Heart left ventricle (tissue), 16 donors: ENCODE results near the gene HDLBP. TPM values are rescaled to one million over a fixed set of nuclear protein-coding genes. Genes with fewer than 3 reads are reported as not detected.

ENCODE experiments used
- ATAC-seq, 4 donors: fragments of 200-7000 bp; cut with Tn5 transposase; one replicate each; pipeline ENCODE4 v1.9.1; 2020 to 2022; ENCODE audit warnings: moderate library complexity in 4 of 4, mild to moderate bottlenecking in 3 of 4, moderate number of reproducible peaks in 1 of 4
- DNase-seq, 5 donors: peaks; one replicate each; pipeline ENCODE4 v3.0.0-alpha.2; 2020
- H3K27ac ChIP-seq, 12 donors: fragments of 200-600 bp; sonication (generic) in 4 of 12; one replicate each; pipeline versions ENCODE4 v1.5.0 to v1.8.0; 2016 to 2022; ENCODE audit warnings: mild to moderate bottlenecking in 2 of 12
- H3K27me3 ChIP-seq, 9 donors: fragments of 200-600 bp; sonication (generic) in 2 of 9; one replicate each; pipeline versions ENCODE4 v1.5.1 to v1.8.0; 2016 to 2022; ENCODE audit warnings: mild to moderate bottlenecking in 3 of 9
- H3K36me3 ChIP-seq, 9 donors: fragments of 200-600 bp; sonication (generic) in 2 of 9; one replicate each; pipeline versions ENCODE4 v1.5.0 to v1.8.0; 2018 to 2022; ENCODE audit warnings: mild to moderate bottlenecking in 2 of 9
- H3K4me1 ChIP-seq, 12 donors: fragments of 200-600 bp; sonication (generic) in 4 of 12; one replicate each; pipeline versions ENCODE4 v1.5.0 to v1.8.0; 2016 to 2022; ENCODE audit warnings: mild to moderate bottlenecking in 3 of 12
- H3K4me3 ChIP-seq, 12 donors: fragments of 200-600 bp; sonication (generic) in 4 of 12; one replicate each; pipeline versions ENCODE4 v1.5.0 to v1.8.0; 2017 to 2022; ENCODE audit warnings: mild to moderate bottlenecking in 9 of 12, moderate library complexity in 4 of 12
- H3K9me3 ChIP-seq, 12 donors: fragments of 200-600 bp; sonication (generic) in 4 of 12; one replicate each; pipeline versions ENCODE4 v1.5.0 to v1.8.0; 2016 to 2022; ENCODE audit warnings: mild to moderate bottlenecking in 1 of 12
- CTCF ChIP-seq, 12 donors: fragments of 200-600 bp; sonication (generic) in 4 of 12; IDR thresholded peaks; one replicate each; pipeline versions ENCODE4 v1.5.0 to v1.8.0; 2018 to 2022; ENCODE audit warnings: antibody characterized with exemption in 12 of 12, mild to moderate bottlenecking in 5 of 12
- POLR2A ChIP-seq, 2 donors: fragments of 450-650 bp; IDR thresholded peaks; one replicate each; pipeline ENCODE4 v1.6.1; 2017; ENCODE audit warnings: antibody characterized with exemption in 2 of 2, mild to moderate bottlenecking in 2 of 2, moderate library complexity in 2 of 2
- WGBS, 4 donors: extraction: QIAGEN DNeasy Blood & Tissue Kit in 2 of 4; methylation state at CpG; one replicate each; pipeline versions ENCODE4 v1.1.5 to v1.1.7; 2013 to 2018; 5-methylcytosine and 5-hydroxymethylcytosine counted together
- intact Hi-C, 10 donors: fragments of 100-400 bp; cut with DNase I; formaldehyde crosslinking; loops; one replicate each; pipeline versions ENCODE4 v1.11.1 to v1.14.2; 2022
- polyA plus RNA-seq, 2 donors: library from polyadenylated mRNA; stranded (reverse); fragments of 200-250 nt; gene quantifications; one replicate each; pipeline ENCODE4 v1.2.3, GENCODE V29; 2013
- total RNA-seq, 9 donors: library from RNA; depleted of rRNA in 2 of 9; stranded (reverse); fragments of >200 nt in 2 of 9; fragmentation: NEBNext Ultra II Directional in 3 of 9; extraction: Animal tissue kit (Norgen Biotek cat#: 25700) in 3 of 9; gene quantifications; one replicate each; pipeline versions ENCODE4 v1.1.0 to v1.2.4, GENCODE V29; 2016 to 2023
- donor health status: ischemic (EF 13 %, LVEDD 7.1; RV severe dilation, severe dysfunction).
- donor health status: healthy with polysubstance abuse.
- donor health status: DM: no; HTN: yes; CAD: no.
- donor health status: DM: no; HTN: no; CAD: no.
- donor health status: ischemic (EF 25% LVEDD 6.9; RV normal size, moderate dysfunction).
- donor health status: ischemic (EF 25% LVEDD 5.7; RV mildly dilated, moderate dysfunction).
- donor health status: healthy.
- donor health status: DM: yes; HTN: yes; CAD: no.
- donor health status: ischemic (EF 35%, LVEDD 5.7; RV mildly dilated, moderate dysfunction).
- donor health status: nonischemic (EF 11% LVEDD 7.7; RV severe dilation, severe dysfunction).
- donor health status: DM: yes; HTN: yes; CAD: no.
- donor health status: PGD.
- donor health status: ischemic (EF 29% LVEDD 5.4; RV normal size, mild dysfunction).
- donor health status: nonischemic (EF 23%, LVEDD 6.1; RV moderate dilation, normal function).

The HDLBP gene
- total and polyA plus RNA-seq, 11 donors: 220 to 407 (median 343) TPM

- Histone ChIP-seq H3K9me3 (no peaks in the 10 kb centered on the region), H3K36me3 (no peaks in the 10 kb centered on the region), H3K4me1 (no peaks in the 10 kb centered on the region), H3K27me3 (no peaks in the 10 kb centered on the region), H3K4me3 (no peak overlapping the region), H3K27ac (no peak overlapping the region)
- peak in 2 of 4 donors; percentile 10 to 27 for ATAC-seq
- DNase-seq: peak in 1 of 5 donors; percentile 61
- WGBS, 4 donors: 83 to 97% (median 87%) methylated on average over 11 to 19 of the region's 19 CpGs
- TF ChIP-seq CTCF (IDR thresholded peaks at IDR 0.05): no peak
- TF ChIP-seq POLR2A (IDR thresholded peaks at IDR 0.05): no peak
- intact Hi-C loops: no loop called here
These were observed 125.0 kb downstream of the HDLBP start for GRCh38 chr2:241190291-241190981.

DNA sequence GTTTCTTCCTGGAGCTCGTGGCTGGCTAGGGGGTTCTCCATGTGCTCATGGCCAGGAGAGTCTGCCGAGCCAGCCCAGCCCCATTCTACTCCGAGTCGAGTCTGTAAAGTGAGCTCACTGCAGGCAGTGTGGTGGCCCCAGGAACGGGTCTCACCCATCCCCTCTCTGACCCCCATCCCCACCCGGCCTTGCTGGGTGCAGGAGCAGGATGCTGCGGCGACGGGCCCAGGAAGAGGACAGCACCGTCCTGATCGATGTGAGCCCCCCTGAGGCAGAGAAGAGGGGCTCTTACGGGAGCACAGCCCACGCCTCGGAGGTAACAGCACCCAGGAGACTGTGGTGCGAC is 125.6 kb downstream of the HDLBP start:
- DNase-seq: no peak
- TF ChIP-seq CTCF (IDR thresholded peaks at IDR 0.05) (no peak), POLR2A (IDR thresholded peaks at IDR 0.05) (no peak)
- Histone ChIP-seq H3K4me1 (no peaks in the 10 kb centered on the region), H3K27ac (no peak overlapping the region), H3K9me3 (no peaks in the 10 kb centered on the region), H3K36me3 (no peaks in the 10 kb centered on the region), H3K4me3 (no peak overlapping the region), H3K27me3 (no peaks in the 10 kb centered on the region)
- no peak for ATAC-seq
- WGBS, 4 donors: 79 to 100% (median 83%) methylated on average over 5 to 15 of the region's 15 CpGs
- intact Hi-C loops: no loop called here

- no peak for ATAC-seq
- intact Hi-C loops: no loop called here
- DNase-seq: no peak
These were observed 126.2 kb downstream of the HDLBP start for GRCh38 chr2:241189093-241189855.

More at GRCh38 chr2:241189093-241189855, 126.2 kb downstream of the HDLBP start:
- Histone ChIP-seq H3K27me3 (no peaks in the 10 kb centered on the region), H3K36me3 (no peaks in the 10 kb centered on the region), H3K4me3 (no peak overlapping the region), H3K4me1 (no peaks in the 10 kb centered on the region), H3K9me3 (no peaks in the 10 kb centered on the region), H3K27ac (no peak overlapping the region)
- TF ChIP-seq CTCF (IDR thresholded peaks at IDR 0.05) (no peak), POLR2A (IDR thresholded peaks at IDR 0.05) (no peak)
- 88 to 96% (median 93%) methylated on average over 7 to 32 of the region's 32 CpGs for WGBS, 4 donors
